Gastrocnemius medialis (tissue), 4 donors: ENCODE results near the gene HIGD2B.

Experiments used
- POLR2A ChIP-seq, 2 donors: fragments of 450-650 bp; IDR thresholded peaks; one replicate each; pipeline ENCODE4 v1.6.1; 2017; ENCODE audit warnings: antibody characterized with exemption in 2 of 2, mild to moderate bottlenecking in 2 of 2, moderate library complexity in 2 of 2
- TF ChIP-seq, protein P1 (sequence below), 5 experiments: fragments of 450-650 bp in 3 of 5; fragments of 200-600 bp in 2 of 5; sonication (generic) in 2 of 5; IDR thresholded peaks in 4 of 5; conservative IDR thresholded peaks in 1 of 5; 1 replicate in 4 of 5; 2 replicates in 1 of 5; pipeline ENCODE4 v1.5.1; 2016 to 2019; ENCODE audit warnings: antibody characterized with exemption in 5 of 5, mild to moderate bottlenecking in 3 of 5, moderate library complexity in 3 of 5

DNA sequence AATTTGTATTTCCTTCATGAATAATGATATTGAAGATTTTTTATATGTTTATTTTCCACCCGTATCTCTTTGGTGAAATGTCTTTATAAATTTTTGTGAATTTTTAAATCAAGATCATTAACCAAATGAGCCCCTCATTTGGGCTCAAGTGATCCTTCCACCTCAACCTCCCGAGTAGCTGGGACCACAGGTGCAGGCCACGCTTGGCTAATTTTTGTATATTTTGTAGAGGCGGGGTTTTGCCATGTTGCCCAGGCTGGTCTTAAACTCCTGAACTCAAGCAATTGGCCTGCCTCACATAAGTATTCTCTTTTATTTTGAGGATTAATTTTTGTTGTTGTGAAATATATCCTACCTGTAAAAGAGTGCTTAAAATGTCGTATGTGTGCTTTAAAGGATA, 5.0 kb upstream of the HIGD2B start:
- TF ChIP-seq, protein P1, sequence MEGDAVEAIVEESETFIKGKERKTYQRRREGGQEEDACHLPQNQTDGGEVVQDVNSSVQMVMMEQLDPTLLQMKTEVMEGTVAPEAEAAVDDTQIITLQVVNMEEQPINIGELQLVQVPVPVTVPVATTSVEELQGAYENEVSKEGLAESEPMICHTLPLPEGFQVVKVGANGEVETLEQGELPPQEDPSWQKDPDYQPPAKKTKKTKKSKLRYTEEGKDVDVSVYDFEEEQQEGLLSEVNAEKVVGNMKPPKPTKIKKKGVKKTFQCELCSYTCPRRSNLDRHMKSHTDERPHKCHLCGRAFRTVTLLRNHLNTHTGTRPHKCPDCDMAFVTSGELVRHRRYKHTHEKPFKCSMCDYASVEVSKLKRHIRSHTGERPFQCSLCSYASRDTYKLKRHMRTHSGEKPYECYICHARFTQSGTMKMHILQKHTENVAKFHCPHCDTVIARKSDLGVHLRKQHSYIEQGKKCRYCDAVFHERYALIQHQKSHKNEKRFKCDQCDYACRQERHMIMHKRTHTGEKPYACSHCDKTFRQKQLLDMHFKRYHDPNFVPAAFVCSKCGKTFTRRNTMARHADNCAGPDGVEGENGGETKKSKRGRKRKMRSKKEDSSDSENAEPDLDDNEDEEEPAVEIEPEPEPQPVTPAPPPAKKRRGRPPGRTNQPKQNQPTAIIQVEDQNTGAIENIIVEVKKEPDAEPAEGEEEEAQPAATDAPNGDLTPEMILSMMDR (IDR thresholded peaks at IDR 0.05 in 4 of 5, conservative IDR thresholded peaks at IDR 0.05 in 1 of 5), result no peak
- no peak for TF ChIP-seq POLR2A (IDR thresholded peaks at IDR 0.05)
